HepG2 (cell line): ENCODE measurements around the gene VEGFB. TPM values are rescaled to one million over a fixed set of nuclear protein-coding genes. Genes with fewer than 3 reads are reported as not detected.

Experiments used
- ARID4A ChIP-seq: sonication (generic); formaldehyde crosslinking; IDR thresholded peaks from 2 replicates; pipeline ENCODE4 v1.5.0; 2020; ENCODE audit warnings: mild to moderate bottlenecking, missing genetic modification reagents, borderline replicate concordance
- ATF5 ChIP-seq: sonication (generic); formaldehyde crosslinking; IDR thresholded peaks from 2 replicates; pipeline ENCODE4 v1.4.0; 2020; ENCODE audit warnings: mild to moderate bottlenecking, low read depth, missing genetic modification reagents
- BRF2 ChIP-seq: sonication (generic); formaldehyde crosslinking; IDR thresholded peaks from 2 replicates; pipeline ENCODE4 v1.8.1; 2022; ENCODE audit warnings: mild to moderate bottlenecking, missing genetic modification reagents
- IRX3 ChIP-seq: sonication (generic); formaldehyde crosslinking; IDR thresholded peaks from 2 replicates; pipeline ENCODE4 v1.8.1; 2023; ENCODE audit warnings: mild to moderate bottlenecking, low read depth, missing genetic modification reagents, borderline replicate concordance
- MTF2 ChIP-seq: sonication (generic); formaldehyde crosslinking; IDR thresholded peaks from 2 replicates; pipeline ENCODE4 v1.5.0; 2020; ENCODE audit warnings: missing genetic modification reagents, borderline replicate concordance
- MYPOP ChIP-seq: sonication (generic); formaldehyde crosslinking; IDR thresholded peaks from 2 replicates; pipeline ENCODE4 v1.8.1; 2023; ENCODE audit warnings: mild to moderate bottlenecking, moderate library complexity, missing genetic modification reagents
- PHF8 ChIP-seq: sonication (generic); formaldehyde crosslinking; IDR thresholded peaks from 2 replicates; pipeline ENCODE4 v1.5.0; 2020; ENCODE audit warnings: missing genetic modification reagents
- POLR2A ChIP-seq, 2 experiments: IDR thresholded peaks; 2 replicates each; pipeline ENCODE4 v1.6.1; 2011; ENCODE audit warnings: low read depth in 2 of 2, low read length in 2 of 2, mild to moderate bottlenecking in 1 of 2, moderate library complexity in 1 of 2; ENCODE audit not compliant: insufficient read depth in 1 of 2
- RBFOX2 ChIP-seq: fragments of 200-400 bp; formaldehyde crosslinking; IDR thresholded peaks from 2 replicates; pipeline ENCODE4 v1.6.1; 2017; ENCODE audit warnings: low read depth, mild to moderate bottlenecking, low read length
- SATB2 ChIP-seq: sonication (generic); formaldehyde crosslinking; IDR thresholded peaks from 2 replicates; pipeline ENCODE4 v1.5.0; 2020; ENCODE audit warnings: missing genetic modification reagents
- SNAI1 ChIP-seq: sonication (generic); formaldehyde crosslinking; IDR thresholded peaks from 2 replicates; pipeline ENCODE4 v1.5.0; 2020; ENCODE audit warnings: mild to moderate bottlenecking, missing genetic modification reagents, borderline replicate concordance
- TFDP1 ChIP-seq: IDR thresholded peaks from 2 replicates; pipeline ENCODE4 v1.6.1; 2016; ENCODE audit warnings: missing compliant biosample characterization, missing genetic modification reagents, borderline replicate concordance
- U2AF2 ChIP-seq: fragments of 200-400 bp; formaldehyde crosslinking; IDR thresholded peaks from 2 replicates; pipeline ENCODE4 v1.6.1; 2017; ENCODE audit warnings: low read depth, mild to moderate bottlenecking, low read length
- ZNF275 ChIP-seq: sonication (generic); formaldehyde crosslinking; IDR thresholded peaks from 2 replicates; pipeline ENCODE4 v1.8.0; 2022; ENCODE audit warnings: missing genetic modification reagents, mild to moderate bottlenecking, inconsistent platforms, borderline replicate concordance
- ZNF337 ChIP-seq: sonication (generic); formaldehyde crosslinking; IDR thresholded peaks from 2 replicates; pipeline ENCODE4 v1.5.1; 2020; ENCODE audit warnings: missing genetic modification reagents, low read depth, mild to moderate bottlenecking, borderline replicate concordance
- ZNF350 ChIP-seq: sonication (generic); formaldehyde crosslinking; IDR thresholded peaks from 2 replicates; pipeline ENCODE4 v1.4.0; 2020; ENCODE audit warnings: mild to moderate bottlenecking, low read depth, missing genetic modification reagents, borderline replicate concordance
- ZNF878 ChIP-seq: sonication (generic); formaldehyde crosslinking; IDR thresholded peaks from 2 replicates; pipeline ENCODE4 v1.8.1; 2023; ENCODE audit warnings: mild to moderate bottlenecking, missing genetic modification reagents, moderate library complexity
- ZNF879 ChIP-seq: sonication (generic); formaldehyde crosslinking; IDR thresholded peaks from 2 replicates; pipeline ENCODE4 v1.8.1; 2023; ENCODE audit warnings: missing genetic modification reagents
- polyA plus RNA-seq, 8 experiments: library from polyadenylated mRNA; depleted of rRNA in 3 of 8; stranded (reverse) in 7 of 8; unstranded in 1 of 8; fragments of >200 nt; fragmentation: Illumina TruSeq in 4 of 8; extraction: Trizol in 4 of 8; gene quantifications; 2 replicates each; pipeline versions ENCODE4 v1.2.1 to v1.2.3, GENCODE V29; 2011 to 2016; ENCODE audit warnings: low read depth in 4 of 8, missing spikeins in 1 of 8, mixed read lengths in 1 of 8; ENCODE audit not compliant: insufficient read depth in 1 of 8
- total RNA-seq, 5 experiments: library from RNA; depleted of rRNA; stranded (reverse); fragments of >200 nt; fragmentation: Illumina TruSeq; extraction: Trizol; gene quantifications; 2 replicates each; pipeline ENCODE4 v1.2.3, GENCODE V29; 2016; ENCODE audit warnings: low read depth in 1 of 5

Gene VEGFB
- total and polyA plus RNA-seq, 2 of the 13 experiments (the other 11 are each of a cell fraction or from before 2014, with no cell fraction given), result 9.0 to 11.3 TPM

GRCh38 chr11:64230171-64230984 is 4.0 kb upstream of the VEGFB start, which contains the start of gene DNAJC4 (continued):
- TF ChIP-seq MTF2 (CRISPR knock-in tag) (peak; percentile 59; the same call in 1 of the 2 replicates), IRX3 (CRISPR knock-in tag) (peak; percentile 80), ARID4A (CRISPR knock-in tag) (peak; percentile 64), ZNF337 (CRISPR knock-in tag) (peak; percentile 78), MYPOP (peak; percentile 56; the same call in 1 of the 2 replicates), RBFOX2 (peak; percentile 87), U2AF2 (no peak), ZNF350 (peak; percentile 67), ZNF878 (CRISPR knock-in tag) (peak; percentile 37; the same call in 1 of the 2 replicates), POLR2A (IDR thresholded peaks at IDR 0.05; ENCODE audit: insufficient read depth in 1 of 2, low read depth in 2 of 2, low read length in 2 of 2) (peak in 1 of 2 experiments; percentile 27; a peak in 1 of 4 replicates), PHF8 (CRISPR knock-in tag) (peak; percentile 87), ZNF275 (CRISPR knock-in tag) (no peak), SATB2 (CRISPR knock-in tag) (peak; percentile 58; the same call in 1 of the 2 replicates), BRF2 (CRISPR knock-in tag) (0 out of 2 replicates have a peak, but pooled peaks have one; percentile 29), TFDP1 (CRISPR knock-in tag) (peak; percentile 25; the same call in 1 of the 2 replicates), ATF5 (CRISPR knock-in tag) (no peak), ZNF879 (CRISPR knock-in tag) (no peak), SNAI1 (CRISPR knock-in tag) (0 out of 2 replicates have a peak, but pooled peaks have one; percentile 58)
